Body of pancreas (tissue), 4 donors: ENCODE measurements around the gene APH1A. TPM values are rescaled to one million over a fixed set of nuclear protein-coding genes. Genes with fewer than 3 reads are reported as not detected.
A peak's percentile ranks its signal among the peaks of the same experiment; 100 is the strongest.

Source experiments
- ATAC-seq: fragments of 150-250 bp; one replicate; pipeline ENCODE4 v1.9.1; 2016
- DNase-seq, 4 donors: peaks; one replicate each; pipeline ENCODE4 v3.0.0-alpha.2; 2019
- H3K27ac ChIP-seq, 4 donors: fragments of 200-600 bp; sonication (generic); 1 replicate in 3 of 4; 2 replicates in 1 of 4; pipeline versions ENCODE4 v1.5.1 to v1.6.1; 2016 to 2019; ENCODE audit warnings: mild to moderate bottlenecking in 1 of 4, mixed read lengths in 1 of 4, moderate library complexity in 1 of 4
- H3K27me3 ChIP-seq, 2 donors: fragments of 200-600 bp; sonication (generic); one replicate each; pipeline ENCODE4 v1.6.0; 2016; ENCODE audit warnings: mild to moderate bottlenecking in 1 of 2
- H3K36me3 ChIP-seq, 2 donors: fragments of 200-600 bp; sonication (generic); replicated peaks in 1 of 2; 2 replicates each; pipeline ENCODE4 v1.5.1; 2016; ENCODE audit warnings: low read depth in 2 of 2; ENCODE audit not compliant: insufficient read depth in 1 of 2
- H3K4me1 ChIP-seq: fragments of 200-600 bp; sonication (generic); one replicate; pipeline ENCODE4 v1.6.0; 2016
- H3K4me3 ChIP-seq, 2 donors: fragments of 200-600 bp; sonication (generic); 1 replicate in 1 of 2; 2 replicates in 1 of 2; pipeline ENCODE4 v1.5.1; 2016 to 2019
- H3K9me3 ChIP-seq, 3 donors: fragments of 200-600 bp; sonication (generic); 1 replicate in 2 of 3; 2 replicates in 1 of 3; pipeline ENCODE4 v1.5.1; 2016
- CTCF ChIP-seq, 7 experiments: fragments of 450-650 bp in 4 of 7; fragments of 200-600 bp in 3 of 7; sonication (generic) in 3 of 7; IDR thresholded peaks; one replicate each; pipeline ENCODE4 v1.5.1; 2016 to 2019; ENCODE audit warnings: antibody characterized with exemption in 7 of 7
- POLR2A ChIP-seq, 3 donors: fragments of 450-650 bp; IDR thresholded peaks; one replicate each; pipeline ENCODE4 v1.6.1; 2016; ENCODE audit warnings: antibody characterized with exemption in 3 of 3, mild to moderate bottlenecking in 2 of 3
- WGBS, 2 donors: methylation state at CpG; one replicate each; pipeline ENCODE4 v1.1.5; 2017; 5-methylcytosine and 5-hydroxymethylcytosine counted together
- intact Hi-C: fragments of 100-400 bp; cut with DNase I; formaldehyde crosslinking; loops from one replicate; pipeline ENCODE4 v1.15.1; 2023
- total RNA-seq, 2 donors: library from RNA; depleted of rRNA; stranded (reverse); fragments of >200 nt; gene quantifications; one replicate each; pipeline ENCODE4 v1.1.0, GENCODE V29; 2016

Gene APH1A
- total RNA-seq, 2 donors from 2014 or later, result 33.0 to 56.6 TPM

DNA sequence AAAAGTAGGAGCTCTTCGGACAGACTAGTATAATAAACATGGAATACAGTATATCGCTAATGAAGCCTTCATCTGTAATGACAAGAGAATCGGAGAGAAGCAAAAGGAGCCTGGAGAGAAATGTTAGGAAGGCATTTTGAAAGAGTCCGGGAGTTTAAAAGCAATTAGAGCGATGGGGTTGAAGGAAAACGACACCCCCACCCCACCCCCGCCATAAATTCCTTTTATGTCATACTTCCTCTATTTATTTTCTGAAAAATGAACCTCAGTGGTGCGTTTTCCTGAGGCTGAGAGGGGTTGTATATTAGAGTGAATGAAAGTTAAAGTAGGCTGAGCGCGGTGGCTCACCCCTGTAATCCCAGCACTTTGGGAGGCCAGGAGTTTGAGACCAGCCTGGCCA is 635 bp upstream of the APH1A start:
- H3K36me3 ChIP-seq, result peaks cover 0 to 9% of the 10 kb centered on the region in 2 donors
- no peaks in the 10 kb centered on the region for H3K9me3 ChIP-seq
- peaks cover 12% of the 10 kb centered on the region for H3K4me1 ChIP-seq
- 31 to 43% methylated on average over 10 of the region's 10 CpGs for WGBS, 2 donors
- H3K27me3 ChIP-seq, result no peaks in the 10 kb centered on the region
- DNase-seq (no peak), ATAC-seq (no peak)
- H3K27ac ChIP-seq, result peak overlapping the region in 3 of 4 donors; percentile 87 to 93 (median 90)
- H3K4me3 ChIP-seq, result no peak overlapping the region
- TF ChIP-seq POLR2A (IDR thresholded peaks at IDR 0.05) (no peak), CTCF (IDR thresholded peaks at IDR 0.05) (no peak)
- intact Hi-C loops, result no loop called here

DNA sequence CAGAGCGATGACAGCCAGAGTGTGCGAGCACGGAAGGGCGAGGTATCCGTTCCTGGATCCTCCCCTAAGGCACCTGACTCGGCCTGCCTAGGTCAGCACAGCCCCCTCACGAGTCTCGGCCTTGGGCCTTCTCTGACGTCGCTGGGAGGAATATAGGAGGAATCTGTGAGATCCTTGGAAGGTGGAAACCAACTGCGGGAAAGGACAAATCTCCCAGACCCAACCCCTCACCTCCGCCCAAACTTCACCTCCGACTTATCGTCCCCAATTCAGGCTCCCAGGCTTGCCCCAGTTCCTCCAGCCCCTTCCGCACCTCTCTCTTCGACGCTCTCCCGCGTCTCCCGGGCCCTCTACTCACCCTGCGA is 494 bp downstream of the APH1A start:
- peaks cover 12% of the 10 kb centered on the region for H3K4me1 ChIP-seq
- H3K4me3 ChIP-seq, result peak overlapping the region; percentile 92 to 98
- ATAC-seq (peak; percentile 31), DNase-seq (peak; percentile 40 to 48 (median 46))
- intact Hi-C loops, result no loop called here
- H3K27me3 ChIP-seq, result no peaks in the 10 kb centered on the region
- no peaks in the 10 kb centered on the region for H3K9me3 ChIP-seq
- 1% methylated on average over 19 to 21 of the region's 21 CpGs for WGBS, 2 donors
- TF ChIP-seq CTCF (IDR thresholded peaks at IDR 0.05) (no peak), POLR2A (IDR thresholded peaks at IDR 0.05) (no peak)
- H3K27ac ChIP-seq, result peak overlapping the region; percentile 70 to 93 (median 88)
- H3K36me3 ChIP-seq, result peaks cover 0 to 10% of the 10 kb centered on the region in 2 donors

DNA sequence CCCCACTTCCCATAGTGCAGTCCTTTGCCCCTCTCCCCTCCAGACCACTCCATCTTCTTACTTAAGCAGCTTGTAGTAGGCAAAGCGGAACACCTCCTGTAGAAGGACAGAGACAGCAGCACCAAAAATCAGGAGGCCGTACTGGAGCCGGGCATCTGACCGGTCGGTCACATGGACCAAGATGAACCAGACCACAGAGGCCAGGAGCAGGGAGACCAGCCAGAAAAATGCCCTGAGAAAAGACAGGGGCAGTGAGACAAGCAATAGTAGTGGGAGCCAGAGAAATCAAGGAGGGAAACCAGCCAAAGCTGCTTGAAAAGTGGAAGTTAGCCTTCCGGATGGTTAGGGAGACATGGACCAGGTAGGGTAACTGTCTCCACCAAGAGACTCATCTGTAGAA is 920 bp downstream of the APH1A start:
- H3K36me3 ChIP-seq, result peaks cover 0 to 10% of the 10 kb centered on the region in 2 donors
- no peaks in the 10 kb centered on the region for H3K9me3 ChIP-seq
- no peak for TF ChIP-seq CTCF (IDR thresholded peaks at IDR 0.05)
- no peak for TF ChIP-seq POLR2A (IDR thresholded peaks at IDR 0.05)
- 14 to 27% methylated on average over 6 of the region's 6 CpGs for WGBS, 2 donors
- peak overlapping the region; percentile 92 to 98 for H3K4me3 ChIP-seq
- no peaks in the 10 kb centered on the region for H3K27me3 ChIP-seq
- peak overlapping the region in 3 of 4 donors; percentile 87 to 93 (median 90) for H3K27ac ChIP-seq
- ATAC-seq (no peak), DNase-seq (no peak)
- intact Hi-C loops, result no loop called here
- H3K4me1 ChIP-seq, result peaks cover 12% of the 10 kb centered on the region

GRCh38 chr1:150263549-150263948 is 5.3 kb downstream of the APH1A start:
- Histone ChIP-seq H3K4me1 (peaks cover 30% of the 10 kb centered on the region), H3K4me3 (no peak overlapping the region), H3K27ac (no peak overlapping the region), H3K27me3 (no peaks in the 10 kb centered on the region), H3K36me3 (peaks cover 0 to 10% of the 10 kb centered on the region in 2 donors), H3K9me3 (no peaks in the 10 kb centered on the region)
- ATAC-seq (no peak), DNase-seq (no peak)
- 51 to 67% methylated on average over 6 of the region's 6 CpGs for WGBS, 2 donors
- TF ChIP-seq POLR2A (IDR thresholded peaks at IDR 0.05) (no peak), CTCF (IDR thresholded peaks at IDR 0.05) (no peak)
- intact Hi-C loops, result no loop called here
